ENCODE measurements around the gene INSR. TPM values are rescaled to one million over a fixed set of nuclear protein-coding genes. Genes with fewer than 3 reads are reported as not detected.
A peak's percentile ranks its signal among the peaks of the same experiment; 100 is the strongest.

Gene INSR
- total and polyA plus RNA-seq, 2 experiments from 2014 or later: 6.2 to 11.7 TPM

- Histone ChIP-seq H4K20me1 (ENCODE audit: insufficient read depth) (no peaks in the 10 kb centered on the region), H3K9me3 (ENCODE audit: low read depth) (no peaks in the 10 kb centered on the region), H3K27me3 (replicated peaks; ENCODE audit: insufficient read depth) (no peaks in the 10 kb centered on the region), H3K4me3 (no peak overlapping the region), H3K4me2 (ENCODE audit: unreplicated experiment) (no peak overlapping the region), H3F3A (ENCODE audit: insufficient read depth) (no peaks in the 10 kb centered on the region), H3K9me2 (ENCODE audit: insufficient read depth) (no peaks in the 10 kb centered on the region), H3K9ac (no peak overlapping the region), H3K79me2 (ENCODE audit: insufficient read depth) (peaks cover 15% of the 10 kb centered on the region; the same call in 1 of the 2 replicates), H2AFZ (no peak overlapping the region), H3K27ac (no peak overlapping the region), H3K4me1 (ENCODE audit: insufficient read depth) (no peaks in the 10 kb centered on the region), H3K36me3 (ENCODE audit: low read depth) (no peaks in the 10 kb centered on the region)
- 40 to 41% methylated on average over 1 of the region's 1 CpG for WGBS, 2 experiments (ENCODE audit: low coverage in 1 of 2, low lambda C conversion rate in 2 of 2, missing lambda C conversion rate in 2 of 2)
- TF ChIP-seq EZH2 (IDR thresholded peaks at IDR 0.05; ENCODE audit: insufficient read depth, poor library complexity, severe bottlenecking) (no peak), EZH2phosphoT487 (IDR thresholded peaks at IDR 0.05; ENCODE audit: insufficient read depth, low read depth) (no peak)
- DNase-seq: no peak
- in situ Hi-C loops (cut with MboI): no loop called here
Measured at GRCh38 chr19:7250057-7250596, 44.1 kb downstream of the INSR start.

- in situ Hi-C loops (cut with MboI): no loop called here
Measured at GRCh38 chr19:7247155-7247554, 47.1 kb downstream of the INSR start.

GRCh38 chr19:7246601-7247000 lies 47.6 kb downstream of the INSR start:
- H4K20me1 ChIP-seq (ENCODE audit: insufficient read depth): no peaks in the 10 kb centered on the region
- no peaks in the 10 kb centered on the region for H3K36me3 ChIP-seq (ENCODE audit: low read depth)
- in situ Hi-C loops (cut with MboI): no loop called here
- no peak overlapping the region for H3K27ac ChIP-seq
- no peaks in the 10 kb centered on the region for H3K9me3 ChIP-seq (ENCODE audit: low read depth)
- no peaks in the 10 kb centered on the region for H3K27me3 ChIP-seq (replicated peaks; ENCODE audit: insufficient read depth)
- no peak for DNase-seq
- H3K9ac ChIP-seq: no peak overlapping the region
- H3K79me2 ChIP-seq (ENCODE audit: insufficient read depth): peaks cover 16% of the 10 kb centered on the region; the same call in 1 of the 2 replicates
- TF ChIP-seq EZH2phosphoT487 (IDR thresholded peaks at IDR 0.05; ENCODE audit: insufficient read depth, low read depth) (no peak), EZH2 (IDR thresholded peaks at IDR 0.05; ENCODE audit: insufficient read depth, poor library complexity, severe bottlenecking) (no peak)
- H3K9me2 ChIP-seq (ENCODE audit: insufficient read depth): no peaks in the 10 kb centered on the region
- no peak overlapping the region for H2AFZ ChIP-seq
- no peak overlapping the region for H3K4me2 ChIP-seq (ENCODE audit: unreplicated experiment)
- WGBS, 2 experiments (ENCODE audit: low coverage in 1 of 2, low lambda C conversion rate in 2 of 2, missing lambda C conversion rate in 2 of 2): 95 to 97% methylated on average over 2 of the region's 2 CpGs
- H3K4me3 ChIP-seq: no peak overlapping the region
- H3K4me1 ChIP-seq (ENCODE audit: insufficient read depth): peaks cover 20% of the 10 kb centered on the region
- H3F3A ChIP-seq (ENCODE audit: insufficient read depth): peaks cover 13% of the 10 kb centered on the region

More at GRCh38 chr19:7247155-7247554, 47.1 kb downstream of the INSR start:
- H3K27me3 ChIP-seq (replicated peaks; ENCODE audit: insufficient read depth): no peaks in the 10 kb centered on the region
- H3K9ac ChIP-seq: no peak overlapping the region
- H3K9me3 ChIP-seq (ENCODE audit: low read depth): no peaks in the 10 kb centered on the region
- no peaks in the 10 kb centered on the region for H4K20me1 ChIP-seq (ENCODE audit: insufficient read depth)
- H3K4me3 ChIP-seq: no peak overlapping the region
- TF ChIP-seq EZH2 (IDR thresholded peaks at IDR 0.05; ENCODE audit: insufficient read depth, poor library complexity, severe bottlenecking): no peak
- no peak for TF ChIP-seq EZH2phosphoT487 (IDR thresholded peaks at IDR 0.05; ENCODE audit: insufficient read depth, low read depth)
- no peak overlapping the region for H2AFZ ChIP-seq
- no peaks in the 10 kb centered on the region for H3K36me3 ChIP-seq (ENCODE audit: low read depth)
- 79 to 86% methylated on average over 4 of the region's 4 CpGs for WGBS, 2 experiments (ENCODE audit: low coverage in 1 of 2, low lambda C conversion rate in 2 of 2, missing lambda C conversion rate in 2 of 2)
- no peak overlapping the region for H3K4me2 ChIP-seq (ENCODE audit: unreplicated experiment)
- no peak for DNase-seq
- no peaks in the 10 kb centered on the region for H3K9me2 ChIP-seq (ENCODE audit: insufficient read depth)
- peaks cover 13% of the 10 kb centered on the region for H3F3A ChIP-seq (ENCODE audit: insufficient read depth)
- peaks cover 20% of the 10 kb centered on the region for H3K4me1 ChIP-seq (ENCODE audit: insufficient read depth)
- no peak overlapping the region for H3K27ac ChIP-seq
- H3K79me2 ChIP-seq (ENCODE audit: insufficient read depth): peaks cover 16% of the 10 kb centered on the region; the same call in 1 of the 2 replicates

GRCh38 chr19:7242601-7243258 lies 51.5 kb downstream of the INSR start:
- H3K4me3 ChIP-seq: peak overlapping the region; percentile 67

More at GRCh38 chr19:7242601-7243258, 51.5 kb downstream of the INSR start:
- no peaks in the 10 kb centered on the region for H3K9me3 ChIP-seq (ENCODE audit: low read depth)
- H3F3A ChIP-seq (ENCODE audit: insufficient read depth): peaks cover 13% of the 10 kb centered on the region
- H3K79me2 ChIP-seq (ENCODE audit: insufficient read depth): peaks cover 21% of the 10 kb centered on the region
- 8 to 12% methylated on average over 9 of the region's 9 CpGs for WGBS, 2 experiments (ENCODE audit: low coverage in 1 of 2, low lambda C conversion rate in 2 of 2, missing lambda C conversion rate in 2 of 2)
- peak overlapping the region; percentile 95 for H3K27ac ChIP-seq
- H3K9me2 ChIP-seq (ENCODE audit: insufficient read depth): no peaks in the 10 kb centered on the region
- in situ Hi-C loops (cut with MboI): no loop called here
- no peaks in the 10 kb centered on the region for H3K27me3 ChIP-seq (replicated peaks; ENCODE audit: insufficient read depth)
- peaks cover 20% of the 10 kb centered on the region for H3K4me1 ChIP-seq (ENCODE audit: insufficient read depth)
- H2AFZ ChIP-seq: peak overlapping the region; percentile 65
- TF ChIP-seq EZH2phosphoT487 (IDR thresholded peaks at IDR 0.05; ENCODE audit: insufficient read depth, low read depth) (no peak), EZH2 (IDR thresholded peaks at IDR 0.05; ENCODE audit: insufficient read depth, poor library complexity, severe bottlenecking) (no peak)
- peak; percentile 95 for DNase-seq
- no peaks in the 10 kb centered on the region for H4K20me1 ChIP-seq (ENCODE audit: insufficient read depth)
- no peaks in the 10 kb centered on the region for H3K36me3 ChIP-seq (ENCODE audit: low read depth)
- H3K9ac ChIP-seq: peak overlapping the region; percentile 88
- peak overlapping the region; percentile 91 for H3K4me2 ChIP-seq (ENCODE audit: unreplicated experiment)
